Measurements from ENCODE around the gene KDM5C. TPM values are rescaled to one million over a fixed set of nuclear protein-coding genes. Genes with fewer than 3 reads are reported as not detected.

Gene KDM5C
- total and polyA plus RNA-seq, 2 of the 8 experiments (the other 6 are each of a cell fraction or from before 2014, with no cell fraction given) = 42.4 to 82.2 TPM

DNA sequence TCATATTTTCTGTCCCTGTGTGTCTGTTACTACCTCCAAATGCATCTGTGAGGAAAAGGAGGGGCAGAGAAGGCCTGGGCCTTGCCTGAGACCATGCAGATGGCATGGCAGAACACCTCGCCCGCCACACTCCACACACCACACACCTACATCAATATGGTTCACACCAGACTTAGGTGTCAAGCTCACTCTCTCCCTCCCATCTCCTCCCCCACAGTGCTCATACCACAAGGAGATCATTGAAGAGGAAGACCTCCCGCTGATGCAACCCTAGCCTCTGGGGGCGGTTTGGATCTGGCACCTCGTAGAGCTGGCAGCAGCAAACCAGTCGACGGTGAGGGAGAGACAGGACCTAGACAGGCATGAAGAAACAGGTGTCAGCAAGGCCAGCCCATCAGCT is 16.6 kb upstream of the KDM5C start:
- no peak overlapping the region for H3K9ac ChIP-seq (replicated peaks in 1 of 4; ENCODE audit: extremely low read depth in 1 of 4, low read depth in 3 of 4, low read length in 3 of 4)

More for the DNA sequence above, 16.6 kb upstream of the KDM5C start:
- no peak overlapping the region for H2AK5ac ChIP-seq (ENCODE audit: low read depth, low read length)
- no peak for DNase-seq (ENCODE audit: low read depth in 1 of 2, low spot score in 2 of 2)
- no peaks in the 10 kb centered on the region for H3K4me1 ChIP-seq (replicated peaks in 1 of 4; ENCODE audit: control insufficient read depth in 3 of 4, insufficient read depth in 4 of 4, low read length in 3 of 4)
- no peak overlapping the region for H3K4me3 ChIP-seq (ENCODE audit: extremely low read depth in 1 of 4, insufficient read depth in 2 of 4, low read depth in 3 of 4, low read length in 4 of 4)
- H3K56ac ChIP-seq (replicated peaks; ENCODE audit: insufficient read length, low read depth, low read length) = no peak overlapping the region
- no peaks in the 10 kb centered on the region for H4K20me1 ChIP-seq (replicated peaks in 1 of 2; ENCODE audit: control insufficient read depth in 1 of 2, insufficient read depth in 2 of 2, low read length in 2 of 2)
- H3K18ac ChIP-seq (ENCODE audit: extremely low read depth, low read length) = no peak overlapping the region
- no peaks in the 10 kb centered on the region for H3K79me2 ChIP-seq (ENCODE audit: control insufficient read depth in 1 of 2, insufficient read depth in 2 of 2, low read length in 2 of 2)
- WGBS, 2 experiments (ENCODE audit: extremely low coverage in 1 of 2, insufficient coverage in 1 of 2, insufficient read length in 1 of 2, insufficient replicate concordance in 2 of 2, low coverage in 1 of 2, low lambda C conversion rate in 2 of 2, missing lambda C conversion rate in 1 of 2) = 82% methylated on average over 6 of the region's 7 CpGs; no CpG with 5 or more reads in 1 of the 2 experiments
- no peak for FAIRE-seq
- no peak overlapping the region for H3K4ac ChIP-seq (replicated peaks; ENCODE audit: insufficient read length, low read depth, low read length)
- no peak overlapping the region for H2AFZ ChIP-seq (ENCODE audit: low read length)
- no peak overlapping the region for H4K5ac ChIP-seq (ENCODE audit: insufficient read length, low read depth, low read length)
- no peak overlapping the region for H2BK12ac ChIP-seq (ENCODE audit: low read depth, low read length)
- H3K79me1 ChIP-seq (ENCODE audit: low read depth, low read length) = no peaks in the 10 kb centered on the region
- H3K9me3 ChIP-seq (ENCODE audit: insufficient read depth in 2 of 2, low read depth in 1 of 2, low read length in 1 of 2) = no peaks in the 10 kb centered on the region
- TF ChIP-seq SAP30 (IDR thresholded peaks at IDR 0.05; ENCODE audit: insufficient read depth, insufficient replicate concordance, low read length) = no peak
- no peak for TF ChIP-seq GABPA (IDR thresholded peaks at IDR 0.05; ENCODE audit: borderline replicate concordance, insufficient read depth, low read length)
- TF ChIP-seq NRF1 (IDR thresholded peaks at IDR 0.05; ENCODE audit: low read depth, low read length) = no peak
- TF ChIP-seq EGR1 (IDR thresholded peaks at IDR 0.05; ENCODE audit: borderline replicate concordance, low read depth, low read length) = no peak
- H4K8ac ChIP-seq (ENCODE audit: extremely low read depth, insufficient read depth, low read length) = no peak overlapping the region
- no peaks in the 10 kb centered on the region; the same call in 1 of the 2 replicates for H3K23me2 ChIP-seq (ENCODE audit: low read depth, low read length)
- no peak overlapping the region for H3K14ac ChIP-seq (ENCODE audit: insufficient read length)
- H3K36me3 ChIP-seq (ENCODE audit: control insufficient read depth in 2 of 4, insufficient read depth in 4 of 4, low read length in 3 of 4) = no peaks in the 10 kb centered on the region; a peak in 1 of 8 replicates
- H3K4me2 ChIP-seq (ENCODE audit: insufficient read depth in 1 of 2, low read depth in 2 of 2, low read length in 2 of 2) = no peak overlapping the region
- no peak overlapping the region for H2BK5ac ChIP-seq (ENCODE audit: low read depth, low read length)
- no peak overlapping the region for H3K27ac ChIP-seq (ENCODE audit: low read depth, low read length)
- no peak overlapping the region for H3K23ac ChIP-seq (ENCODE audit: insufficient read length)
- no peak overlapping the region for H2BK20ac ChIP-seq (ENCODE audit: low read length)
- CTCF ChIA-PET (ENCODE audit: partially characterized antibody) = no interaction called here
- no peak overlapping the region for H4K91ac ChIP-seq (replicated peaks; ENCODE audit: insufficient read length, low read length)
- no peaks in the 10 kb centered on the region for H3K27me3 ChIP-seq (replicated peaks in 1 of 4; ENCODE audit: control insufficient read depth in 3 of 4, extremely low read depth in 1 of 4, insufficient read depth in 3 of 4, low read length in 3 of 4)
- no peak overlapping the region for H2BK120ac ChIP-seq (replicated peaks; ENCODE audit: low read depth, low read length)
- H2BK15ac ChIP-seq (ENCODE audit: low read length) = no peak overlapping the region
- POLR2A ChIA-PET (ENCODE audit: partially characterized antibody) = interaction anchor here (1.5 kb wide), 1 partner anchor 11 kb away, joined by 3 read pairs; no protein-coding TSS in a partner anchor

Measured in H1 (cell line).